RWPE1 (cell line): ENCODE results near the gene PTPRN2.

Source experiments
- CTCF ChIA-PET: fragments of 350-600 bp; sonication (Branson Sonifier 250); formaldehyde crosslinking; extraction: SDS; loops from one replicate; lab custom pipeline; 2021; lab: Yijun Ruan, JAX
- POLR2A ChIA-PET: fragments of 400-600 bp; formaldehyde crosslinking; extraction: SDS; loops from one replicate; lab custom pipeline; 2020; ENCODE audit warnings: antibody characterized with exemption; ENCODE audit not compliant: low non-redundant PET; lab: Yijun Ruan, JAX
- DNase-seq: peaks from one replicate; pipeline ENCODE4 v3.0.0; 2012; ENCODE audit warnings: low spot score
- H3K27ac ChIP-seq: fragments of 450-650 bp; 2 replicates; pipeline ENCODE4 v1.5.1; 2017
- CTCF ChIP-seq: fragments of 450-650 bp; conservative IDR thresholded peaks from 2 replicates; pipeline ENCODE4 v1.5.1; 2017; ENCODE audit warnings: low read depth, mild to moderate bottlenecking

PTPRN2 gene

GRCh38 chr7:158183431-158183830 lies 404.2 kb downstream of the PTPRN2 start:
- CTCF ChIA-PET: no interaction called here
- H3K27ac ChIP-seq: no peak overlapping the region
- DNase-seq: no peak
- no peak for TF ChIP-seq CTCF
- POLR2A ChIA-PET: no interaction called here

GRCh38 chr7:158176561-158177173 lies 411.0 kb downstream of the PTPRN2 start:
- ChIA-PET POLR2A (no interaction called here), CTCF (no interaction called here)
- no peak overlapping the region for H3K27ac ChIP-seq
- TF ChIP-seq CTCF: no peak
- DNase-seq: no peak

- H3K27ac ChIP-seq: no peak overlapping the region
- POLR2A ChIA-PET: no interaction called here
- DNase-seq: no peak
- CTCF ChIA-PET: no interaction called here
- no peak for TF ChIP-seq CTCF
Measured at GRCh38 chr7:158175779-158176178, 411.8 kb downstream of the PTPRN2 start.

- ChIA-PET POLR2A (no interaction called here), CTCF (no interaction called here)
- no peak overlapping the region for H3K27ac ChIP-seq
- no peak for DNase-seq
- no peak for TF ChIP-seq CTCF
Measured at GRCh38 chr7:158174947-158175346, 412.7 kb downstream of the PTPRN2 start.

GRCh38 chr7:158167373-158167772 lies 420.2 kb downstream of the PTPRN2 start:
- no peak for DNase-seq
- POLR2A ChIA-PET: no interaction called here
- H3K27ac ChIP-seq: no peak overlapping the region
- CTCF ChIA-PET: no interaction called here
- TF ChIP-seq CTCF: no peak

- CTCF ChIA-PET: no interaction called here
- POLR2A ChIA-PET: no interaction called here
- no peak for DNase-seq
- TF ChIP-seq CTCF: no peak
- no peak overlapping the region for H3K27ac ChIP-seq
Measured at GRCh38 chr7:158166386-158167340, 421.0 kb downstream of the PTPRN2 start.
